Measurements from ENCODE around the gene ALOX15.
A peak's percentile ranks its signal among the peaks of the same experiment; 100 is the strongest.

Gene ALOX15

GRCh38 chr17:4588898-4589625, 52.4 kb downstream of the ALOX15 start:
- DNase-seq (ENCODE audit: low spot score in 2 of 2) (no peak), ATAC-seq (ENCODE audit: low read depth) (no peak)
- no peaks in the 10 kb centered on the region for H3K4me1 Mint-ChIP-seq
- H3K27ac Mint-ChIP-seq = no peak overlapping the region
- peaks cover 31% of the 10 kb centered on the region for H3K27me3 Mint-ChIP-seq
- no peak overlapping the region for H3K4me3 Mint-ChIP-seq
- no peaks in the 10 kb centered on the region for H3K36me3 Mint-ChIP-seq
- no peaks in the 10 kb centered on the region for H3K9me3 Mint-ChIP-seq

DNA sequence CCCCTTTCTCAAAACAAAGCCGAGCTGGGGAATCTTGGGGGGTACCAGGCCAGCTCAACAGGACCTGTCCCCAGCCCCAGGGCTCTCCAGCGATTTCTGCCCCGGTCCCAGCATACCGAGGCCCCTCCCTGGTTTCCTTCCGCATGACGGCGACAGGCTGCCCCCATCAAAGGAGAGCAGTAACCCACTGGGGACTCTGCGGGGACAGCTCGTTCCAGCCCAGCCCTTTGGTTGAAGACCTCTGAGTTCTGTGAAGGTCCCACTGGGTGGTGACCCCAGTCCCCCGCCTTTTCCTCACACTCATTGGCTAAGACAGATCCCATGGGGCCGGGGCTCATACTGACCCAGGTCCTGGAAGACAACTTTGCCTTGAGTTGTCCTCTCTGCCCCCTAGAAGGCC, 53.1 kb downstream of the ALOX15 start:
- ATAC-seq (ENCODE audit: low read depth) (no peak), DNase-seq (ENCODE audit: low spot score in 2 of 2) (no peak)
- H3K4me3 Mint-ChIP-seq = no peak overlapping the region
- H3K36me3 Mint-ChIP-seq = no peaks in the 10 kb centered on the region
- H3K27ac Mint-ChIP-seq = no peak overlapping the region
- H3K27me3 Mint-ChIP-seq = peaks cover 30% of the 10 kb centered on the region
- H3K4me1 Mint-ChIP-seq = peaks cover 5% of the 10 kb centered on the region
- H3K9me3 Mint-ChIP-seq = no peaks in the 10 kb centered on the region

GRCh38 chr17:4587803-4588202, 53.7 kb downstream of the ALOX15 start:
- H3K4me3 Mint-ChIP-seq = no peak overlapping the region
- ATAC-seq (ENCODE audit: low read depth) = no peak
- H3K4me1 Mint-ChIP-seq = peaks cover 5% of the 10 kb centered on the region
- no peaks in the 10 kb centered on the region for H3K9me3 Mint-ChIP-seq
- DNase-seq (ENCODE audit: low spot score in 2 of 2) = no peak
- no peak overlapping the region for H3K27ac Mint-ChIP-seq
- H3K36me3 Mint-ChIP-seq = no peaks in the 10 kb centered on the region
- peaks cover 31% of the 10 kb centered on the region for H3K27me3 Mint-ChIP-seq

GRCh38 chr17:4587195-4587594, 54.3 kb downstream of the ALOX15 start:
- no peaks in the 10 kb centered on the region for H3K9me3 Mint-ChIP-seq
- no peak overlapping the region for H3K4me3 Mint-ChIP-seq
- H3K36me3 Mint-ChIP-seq = no peaks in the 10 kb centered on the region
- H3K27ac Mint-ChIP-seq = no peak overlapping the region
- ATAC-seq (ENCODE audit: low read depth) = no peak
- peaks cover 32% of the 10 kb centered on the region for H3K27me3 Mint-ChIP-seq
- DNase-seq (ENCODE audit: low spot score in 2 of 2) = no peak
- peaks cover 5% of the 10 kb centered on the region for H3K4me1 Mint-ChIP-seq

DNA sequence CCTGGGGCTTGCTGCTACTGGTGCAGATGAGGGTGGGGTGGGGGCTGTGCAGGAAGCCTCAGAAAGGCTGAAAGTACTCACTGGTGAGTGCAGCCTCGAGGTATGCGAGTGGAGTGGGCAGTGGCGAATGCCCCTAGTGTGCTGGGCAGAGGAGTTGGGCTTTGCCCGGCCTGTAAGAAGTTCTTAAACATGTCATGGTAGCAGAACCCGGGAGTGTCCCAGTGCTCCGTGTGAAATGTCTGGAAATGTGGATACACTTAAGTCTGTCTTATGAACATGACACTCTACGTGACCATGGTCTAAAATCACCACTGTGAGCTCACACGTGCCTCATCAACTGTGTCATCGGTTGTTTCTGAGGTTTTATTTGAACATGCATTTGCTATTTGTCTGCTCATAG, 55.4 kb downstream of the ALOX15 start:
- no peaks in the 10 kb centered on the region for H3K36me3 Mint-ChIP-seq
- peaks cover 37% of the 10 kb centered on the region for H3K27me3 Mint-ChIP-seq
- no peak overlapping the region for H3K4me3 Mint-ChIP-seq
- no peaks in the 10 kb centered on the region for H3K9me3 Mint-ChIP-seq
- ATAC-seq (ENCODE audit: low read depth) = no peak
- peaks cover 5% of the 10 kb centered on the region for H3K4me1 Mint-ChIP-seq
- no peak for DNase-seq (ENCODE audit: low spot score in 2 of 2)
- H3K27ac Mint-ChIP-seq = no peak overlapping the region

GRCh38 chr17:4585638-4585994, 55.9 kb downstream of the ALOX15 start:
- ATAC-seq (ENCODE audit: low read depth) (no peak), DNase-seq (ENCODE audit: low spot score in 2 of 2) (no peak)
- H3K27ac Mint-ChIP-seq = no peak overlapping the region
- H3K36me3 Mint-ChIP-seq = no peaks in the 10 kb centered on the region
- H3K9me3 Mint-ChIP-seq = no peaks in the 10 kb centered on the region
- peaks cover 38% of the 10 kb centered on the region for H3K27me3 Mint-ChIP-seq
- H3K4me3 Mint-ChIP-seq = no peak overlapping the region
- peaks cover 5% of the 10 kb centered on the region for H3K4me1 Mint-ChIP-seq

DNA sequence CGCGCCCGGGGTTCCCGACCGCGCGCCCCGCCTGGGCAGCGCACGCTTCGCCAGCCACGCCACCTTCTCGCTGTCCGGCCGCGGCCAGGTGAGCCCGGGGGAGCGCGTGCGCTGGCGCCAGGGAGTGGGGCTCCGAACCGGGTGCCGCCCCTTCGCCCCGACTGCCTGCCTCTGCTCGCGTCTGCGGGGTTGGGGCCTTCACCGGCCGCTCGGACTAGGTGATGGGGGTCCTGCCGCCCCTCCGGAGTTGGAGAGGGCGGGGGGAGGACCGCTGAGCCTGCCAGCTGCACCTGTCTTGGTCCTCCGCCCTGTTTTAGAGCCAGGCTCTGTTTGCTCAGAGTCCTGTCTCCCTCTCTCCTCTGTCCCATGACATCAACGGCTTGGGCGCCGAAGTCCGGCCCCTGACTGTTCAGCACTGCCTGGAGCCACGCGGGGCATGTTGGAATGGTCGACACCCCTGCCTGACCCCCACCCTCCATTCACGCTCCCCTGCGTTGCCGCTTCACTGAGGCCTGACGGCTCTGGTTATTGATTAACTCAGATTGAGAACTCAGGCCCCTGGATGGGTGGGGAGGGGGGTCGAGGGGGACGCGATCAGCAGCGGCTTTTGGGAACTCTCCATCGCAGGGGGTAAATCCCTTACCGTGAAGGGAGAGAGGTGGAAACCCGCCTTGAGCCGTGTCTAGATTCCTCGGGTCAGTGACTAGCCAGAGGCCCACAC, 56.4 kb downstream of the ALOX15 start:
- H3K27me3 Mint-ChIP-seq = peaks cover 33% of the 10 kb centered on the region
- ATAC-seq (ENCODE audit: low read depth) = no peak
- H3K4me1 Mint-ChIP-seq = peaks cover 5% of the 10 kb centered on the region
- peak overlapping the region; percentile 30 for H3K4me3 Mint-ChIP-seq
- no peak for DNase-seq (ENCODE audit: low spot score in 2 of 2)
- H3K27ac Mint-ChIP-seq = no peak overlapping the region
- H3K9me3 Mint-ChIP-seq = no peaks in the 10 kb centered on the region
- no peaks in the 10 kb centered on the region for H3K36me3 Mint-ChIP-seq

GRCh38 chr17:4584101-4584916, 57.2 kb downstream of the ALOX15 start, which contains the start of gene SMTNL2:
Gene SMTNL2 (plus strand): TSS chr17:4584529. CDS start chr17:4584606, 77 bp downstream.
- no peaks in the 10 kb centered on the region for H3K36me3 Mint-ChIP-seq
- H3K27me3 Mint-ChIP-seq = peaks cover 34% of the 10 kb centered on the region
- H3K4me1 Mint-ChIP-seq = peaks cover 5% of the 10 kb centered on the region
- peak; percentile 57 for ATAC-seq (ENCODE audit: low read depth)
- H3K27ac Mint-ChIP-seq = no peak within 1 kb of the TSS
- peak within 1 kb of the TSS; percentile 81 for H3K4me3 Mint-ChIP-seq
- no peaks in the 10 kb centered on the region for H3K9me3 Mint-ChIP-seq
- DNase-seq (ENCODE audit: low spot score in 2 of 2) = peak in 1 of 2 donors; percentile 25

- H3K4me1 Mint-ChIP-seq = peaks cover 5% of the 10 kb centered on the region
- no peaks in the 10 kb centered on the region for H3K36me3 Mint-ChIP-seq
- peak overlapping the region; percentile 81 for H3K4me3 Mint-ChIP-seq
- no peak overlapping the region for H3K27ac Mint-ChIP-seq
- H3K9me3 Mint-ChIP-seq = no peaks in the 10 kb centered on the region
- H3K27me3 Mint-ChIP-seq = peaks cover 34% of the 10 kb centered on the region
- ATAC-seq (ENCODE audit: low read depth) (peak; percentile 69), DNase-seq (ENCODE audit: low spot score in 2 of 2) (no peak)
Measured at GRCh38 chr17:4583782-4584100, 57.7 kb downstream of the ALOX15 start.

DNA sequence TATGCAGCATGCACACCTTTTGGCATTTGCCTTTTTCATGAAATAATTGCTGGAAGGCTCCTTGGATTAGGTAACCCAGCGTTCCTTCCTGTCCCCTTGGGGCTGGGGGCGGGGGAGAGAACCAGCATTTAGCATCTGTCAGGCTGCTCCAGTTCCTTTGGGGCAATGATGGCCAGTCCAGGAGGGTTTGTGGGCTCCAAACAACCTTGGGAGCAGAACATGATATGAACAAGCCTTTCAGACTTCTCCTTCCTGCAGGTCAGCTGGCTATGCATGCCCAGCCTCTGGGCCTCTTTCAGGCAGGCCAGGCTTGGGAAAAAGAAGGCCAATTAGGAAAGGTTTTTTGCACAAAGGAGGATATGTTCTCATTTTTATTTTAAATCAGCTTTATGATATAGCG, 58.3 kb downstream of the ALOX15 start:
- Mint-ChIP-seq H3K36me3 (no peaks in the 10 kb centered on the region), H3K4me1 (peaks cover 5% of the 10 kb centered on the region), H3K9me3 (no peaks in the 10 kb centered on the region), H3K27ac (no peak overlapping the region), H3K4me3 (no peak overlapping the region), H3K27me3 (peaks cover 34% of the 10 kb centered on the region)
- ATAC-seq (ENCODE audit: low read depth) = no peak
- no peak for DNase-seq (ENCODE audit: low spot score in 2 of 2)

DNA sequence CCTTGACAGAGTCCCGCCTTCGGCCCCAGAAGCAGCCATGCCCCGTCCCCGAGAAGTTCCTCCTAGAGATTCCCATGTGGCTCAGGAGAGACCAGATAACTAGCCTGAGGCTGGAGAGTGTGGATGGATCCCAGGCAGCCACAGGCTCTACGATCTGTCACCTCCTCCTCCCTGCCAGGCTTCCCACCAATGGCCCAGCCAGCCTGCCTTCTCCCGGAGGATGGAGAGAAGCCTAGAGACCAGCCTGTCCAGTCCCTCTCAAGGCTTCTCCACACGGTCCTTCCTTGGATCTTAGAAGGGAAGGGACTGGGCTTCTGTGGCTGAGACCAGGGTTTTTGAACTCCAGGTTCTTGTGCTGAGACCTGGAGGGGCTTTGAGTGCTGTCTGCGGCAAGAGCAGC, 58.8 kb downstream of the ALOX15 start:
- ATAC-seq (ENCODE audit: low read depth) (no peak), DNase-seq (ENCODE audit: low spot score in 2 of 2) (no peak)
- Mint-ChIP-seq H3K36me3 (no peaks in the 10 kb centered on the region), H3K9me3 (no peaks in the 10 kb centered on the region), H3K27ac (no peak overlapping the region), H3K4me3 (no peak overlapping the region), H3K27me3 (peaks cover 36% of the 10 kb centered on the region), H3K4me1 (peaks cover 5% of the 10 kb centered on the region)

DNA sequence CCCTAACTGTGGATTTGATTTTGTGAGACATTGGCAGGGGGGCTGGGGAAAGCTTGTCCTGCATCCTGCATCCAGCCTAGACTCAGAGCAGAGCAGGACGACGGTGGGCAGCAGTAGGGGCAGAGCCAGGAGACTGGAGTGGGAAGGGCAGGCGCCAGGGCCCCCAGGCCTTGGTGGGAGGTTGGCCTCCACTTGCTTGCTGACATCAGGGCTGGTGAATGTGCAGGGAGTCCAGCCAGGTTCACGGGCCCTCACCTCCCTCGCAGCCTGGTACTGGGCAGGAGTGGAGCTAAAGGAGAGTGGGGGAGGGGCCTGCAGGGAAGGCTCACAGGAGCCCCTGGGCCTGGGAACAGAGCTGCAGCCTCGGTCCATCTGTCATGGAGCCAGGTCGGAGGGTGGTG, 59.4 kb downstream of the ALOX15 start:
- Mint-ChIP-seq H3K4me1 (peaks cover 5% of the 10 kb centered on the region), H3K4me3 (no peak overlapping the region), H3K36me3 (no peaks in the 10 kb centered on the region), H3K9me3 (no peaks in the 10 kb centered on the region), H3K27ac (no peak overlapping the region), H3K27me3 (peaks cover 36% of the 10 kb centered on the region)
- ATAC-seq (ENCODE audit: low read depth) = no peak
- no peak for DNase-seq (ENCODE audit: low spot score in 2 of 2)

All from memory B cell (primary cell).